H54 (cell line): Measurements from ENCODE around the gene MBD4.
"Not testable (repeated sequence)": the region's sequence is repeated elsewhere in the genome, so short reads cannot be mapped to it uniquely, and the experiment has no call there.

Source experiments
- DNase-seq: peaks from one replicate; pipeline ENCODE4 v3.0.0; 2011; ENCODE audit warnings: low spot score, mixed read lengths; ENCODE audit not compliant: insufficient read length
- FAIRE-seq: peaks from 3 replicates; lab custom pipeline; 2011; peaks lifted over from hg19 to GRCh38; lab: Jason Lieb, UNC
- POLR2A ChIP-seq: IDR thresholded peaks from 2 replicates; pipeline ENCODE4 v1.6.1; 2011; ENCODE audit warnings: low read depth, mild to moderate bottlenecking, low read length

The MBD4 gene

DNA sequence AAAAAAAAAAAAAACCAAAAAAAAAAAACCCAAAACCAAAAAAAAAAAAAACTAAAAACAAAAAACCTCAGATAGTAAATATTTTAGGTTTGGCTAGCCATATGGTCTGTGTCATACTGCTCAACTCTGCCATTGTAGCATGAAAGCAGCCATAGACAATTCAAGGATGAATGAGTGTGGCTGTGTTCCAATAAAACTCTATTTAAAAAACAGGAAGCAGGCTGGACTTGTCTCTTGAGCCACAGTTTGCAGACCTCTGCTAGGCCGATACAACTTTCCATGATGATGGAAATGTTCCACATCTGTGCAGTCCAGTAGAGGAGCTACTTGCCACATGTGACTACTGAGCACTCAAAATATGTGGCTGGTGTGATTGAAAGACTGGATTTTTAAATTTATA lies 22.4 kb downstream of the MBD4 start:
- DNase-seq (no peak), FAIRE-seq (no peak)
- no peak for TF ChIP-seq POLR2A

DNA sequence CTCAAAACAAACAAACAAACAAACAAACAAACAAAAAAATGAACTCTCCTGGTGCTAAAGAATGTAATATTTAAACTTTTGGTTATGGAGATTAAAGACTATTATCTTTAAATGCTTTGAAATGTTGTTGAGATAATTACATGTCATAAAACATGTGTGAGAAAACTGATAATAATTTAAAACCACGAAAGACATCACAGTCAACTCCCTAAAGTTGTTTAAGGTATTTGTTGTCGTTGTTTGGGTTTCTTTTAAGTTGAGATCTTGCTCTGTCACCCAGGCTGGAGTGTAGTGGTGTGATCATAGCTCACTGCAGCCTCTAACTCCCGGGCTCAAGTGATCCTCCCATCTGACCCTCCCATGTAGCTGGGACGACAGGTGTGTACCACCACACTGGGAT lies 23.3 kb downstream of the MBD4 start:
- DNase-seq (no peak), FAIRE-seq (no peak)
- no peak for TF ChIP-seq POLR2A

DNA sequence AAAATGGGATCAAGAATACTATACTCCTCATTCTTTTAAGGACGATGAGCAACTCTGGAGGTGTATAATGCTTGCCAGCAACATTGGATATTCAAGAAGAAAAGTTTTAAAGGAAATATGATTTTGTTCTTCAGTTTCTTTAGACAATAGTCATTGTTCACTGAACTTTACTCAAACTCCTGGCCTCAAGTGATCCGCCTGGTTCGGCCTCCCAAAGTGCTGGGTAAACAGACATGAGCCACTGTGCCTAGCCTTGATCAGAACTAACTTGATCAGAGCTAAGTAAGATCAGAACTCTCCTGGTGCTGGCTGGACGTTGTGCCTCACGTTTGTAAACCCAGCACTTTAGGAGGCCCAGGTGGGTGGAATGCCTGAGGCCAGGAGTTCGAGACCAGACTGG lies 23.9 kb downstream of the MBD4 start:
- no peak for FAIRE-seq
- no peak for TF ChIP-seq POLR2A

DNA sequence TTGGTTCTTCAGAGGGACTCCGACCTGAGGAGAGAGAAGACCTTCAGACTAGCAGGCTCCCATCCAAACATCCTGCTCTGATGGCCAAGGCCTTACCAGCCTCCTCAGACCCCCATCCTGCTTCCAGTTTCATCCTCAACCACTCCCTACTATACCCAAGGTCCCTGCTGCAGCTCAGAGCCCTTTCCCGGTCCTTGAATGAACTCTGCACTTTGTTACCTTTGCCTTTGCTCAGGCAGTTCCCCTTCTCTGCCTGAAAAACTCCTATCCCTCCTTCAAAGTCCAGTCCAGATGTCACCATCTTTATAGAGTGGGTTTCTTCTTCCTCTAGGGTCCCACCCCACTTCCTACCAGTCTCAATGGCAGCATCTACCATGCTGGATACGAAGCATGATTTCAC lies 24.4 kb downstream of the MBD4 start:
- DNase-seq, result no peak
- FAIRE-seq, result no peak
- no peak for TF ChIP-seq POLR2A

More for the DNA sequence above, 23.9 kb downstream of the MBD4 start:
- DNase-seq, result no peak

DNA sequence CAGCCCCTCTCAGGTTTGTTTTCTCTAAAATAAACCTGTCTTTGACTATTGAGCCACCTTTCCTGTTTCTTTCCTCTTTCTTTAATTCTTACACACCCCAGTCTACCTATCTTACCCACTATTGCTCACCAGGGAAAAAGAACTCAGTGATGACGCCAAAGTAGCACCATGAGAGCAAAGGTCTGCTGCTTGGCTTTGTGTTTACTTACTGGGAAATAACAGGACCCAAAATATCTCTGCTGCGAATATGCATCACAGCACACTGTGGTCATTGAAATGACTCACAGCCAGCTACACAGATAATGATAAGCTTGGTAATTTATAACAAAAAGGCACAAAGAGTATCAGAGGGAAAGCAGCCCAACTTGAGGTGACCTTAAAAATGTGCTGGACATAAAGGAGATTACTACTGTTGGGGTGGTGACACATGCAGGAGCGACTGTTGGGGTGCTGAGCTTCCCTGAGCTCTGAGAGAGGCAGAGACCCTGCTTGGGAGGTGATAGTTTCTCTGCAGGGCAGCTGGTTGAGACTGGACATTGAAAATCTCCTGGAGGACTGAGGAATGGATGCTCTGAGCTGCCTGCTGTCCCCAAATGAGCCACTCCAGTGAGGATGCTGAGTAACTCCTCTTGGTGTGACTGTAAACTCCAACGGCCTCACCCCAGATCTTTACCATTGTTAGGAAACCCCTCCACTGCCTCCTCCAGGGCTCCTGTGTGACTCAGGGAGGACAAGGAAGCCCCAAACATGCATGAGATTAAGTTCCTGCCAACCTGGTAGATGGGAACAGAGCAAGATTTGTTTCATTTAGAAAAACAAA lies 25.9 kb downstream of the MBD4 start:
- FAIRE-seq, result peak; percentile 61
- DNase-seq, result peak; percentile 72
- TF ChIP-seq POLR2A, result no peak

DNA sequence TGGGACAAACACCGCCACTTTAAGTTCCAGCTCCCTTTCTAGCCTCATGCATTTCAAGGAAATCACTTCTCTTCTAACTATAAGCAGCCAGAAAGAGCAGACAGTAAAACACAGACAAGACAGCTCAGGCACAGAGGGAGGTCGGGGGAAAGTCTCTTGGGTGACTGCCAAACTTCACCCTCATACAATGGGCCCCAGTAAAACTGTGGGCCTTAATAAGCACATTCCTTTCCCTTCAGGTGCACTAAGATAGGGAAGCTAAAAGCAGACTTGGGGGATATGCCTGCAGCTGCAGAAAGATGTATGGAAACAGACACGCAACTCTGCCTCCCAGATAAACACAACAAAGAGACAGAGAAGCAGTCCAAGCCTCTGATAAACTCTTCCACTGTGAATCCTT lies 26.5 kb downstream of the MBD4 start:
- not testable (repeated sequence) for FAIRE-seq, DNase-seq

DNA sequence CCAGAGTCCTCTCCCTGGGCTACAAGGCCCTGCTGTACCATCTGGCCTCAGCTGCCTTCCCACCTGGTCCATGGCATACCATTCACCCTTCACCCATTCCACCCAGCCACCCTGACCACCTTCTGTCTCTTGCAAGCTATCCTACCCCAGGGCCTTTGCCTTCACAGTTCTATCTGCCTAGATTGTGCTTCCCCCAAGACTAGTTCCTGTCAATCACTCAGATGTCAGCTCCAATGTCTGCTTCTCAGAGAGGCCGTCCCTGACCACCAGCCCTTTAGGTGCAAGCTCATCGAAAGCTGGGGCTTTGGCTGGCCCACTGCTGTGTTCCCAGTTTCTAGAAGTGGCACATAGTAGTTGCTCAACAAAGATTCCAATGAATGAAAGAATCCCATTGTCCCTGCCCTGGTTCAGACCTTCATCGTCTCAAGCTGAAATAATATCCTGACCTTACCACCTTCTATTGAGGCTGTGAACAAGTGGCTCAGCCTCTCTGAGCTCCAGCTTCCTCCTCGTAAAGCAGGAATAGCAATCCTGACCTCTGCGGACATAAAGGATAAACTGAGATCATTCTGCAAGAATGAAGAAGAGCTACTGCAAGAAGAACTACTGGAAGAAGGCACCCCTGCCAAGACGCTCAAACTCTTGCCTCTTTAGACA lies 27.1 kb downstream of the MBD4 start:
- no peak for TF ChIP-seq POLR2A
- no peak for DNase-seq
- FAIRE-seq, result no peak

DNA sequence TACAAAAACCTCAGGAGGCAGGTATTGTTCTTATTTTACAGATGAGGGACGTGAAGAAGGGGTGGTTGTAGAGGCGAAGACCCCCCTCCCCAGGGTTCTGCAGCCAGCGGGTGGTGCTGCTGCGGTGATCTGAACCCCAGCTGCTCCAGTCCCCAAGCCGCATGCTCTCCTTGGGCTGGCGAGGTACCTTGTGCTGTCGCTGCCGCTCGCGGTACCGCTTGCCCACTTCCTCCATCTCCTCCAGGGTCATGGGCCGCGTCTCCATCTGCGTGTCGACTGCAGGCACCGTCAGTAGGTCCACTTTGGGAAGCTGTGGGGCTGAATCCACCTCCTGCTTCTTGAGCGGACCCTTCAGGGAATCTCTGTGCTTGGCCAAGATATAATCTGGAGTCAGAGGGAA lies 28.8 kb downstream of the MBD4 start:
- no peak for TF ChIP-seq POLR2A
- no peak for DNase-seq
- no peak for FAIRE-seq

DNA sequence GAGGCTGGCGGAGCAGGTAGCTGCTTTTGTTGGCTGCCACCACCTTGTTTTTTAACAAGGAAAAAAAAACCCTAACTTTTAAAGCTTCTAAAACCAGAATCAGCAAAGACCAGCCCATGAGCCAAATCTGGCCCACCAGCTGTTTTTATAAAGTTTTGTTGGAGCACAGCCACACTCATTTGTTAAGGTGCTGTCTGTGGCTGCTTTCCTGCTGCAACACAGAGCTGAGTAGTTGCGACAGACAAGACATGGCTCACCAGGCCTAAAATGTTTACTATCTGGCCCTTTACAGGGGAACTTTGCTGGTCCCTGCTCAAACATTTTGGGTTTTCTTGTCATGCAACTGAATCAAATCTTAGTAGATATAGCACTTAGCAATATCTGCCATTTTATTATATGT lies 30.2 kb downstream of the MBD4 start:
- DNase-seq (no peak), FAIRE-seq (no peak)
- no peak for TF ChIP-seq POLR2A

DNA sequence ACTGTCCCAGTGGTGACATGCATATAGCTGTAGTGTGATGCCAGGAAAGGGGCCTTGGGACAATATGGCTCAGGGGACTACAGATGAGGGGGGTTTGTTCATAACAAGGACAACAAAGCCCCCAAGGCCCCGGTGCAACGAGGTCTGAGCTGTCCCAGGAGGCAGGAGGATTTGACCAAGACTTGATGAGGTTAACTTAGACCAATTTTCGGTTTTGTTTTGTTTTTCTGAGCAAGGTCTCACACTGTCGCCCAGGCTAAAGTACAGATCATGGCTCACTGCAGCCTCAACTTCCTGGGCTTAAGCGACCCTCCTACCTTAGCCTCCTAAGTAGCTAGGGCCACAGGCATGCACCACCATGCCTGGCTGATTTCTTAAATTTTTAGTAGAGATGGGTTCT lies 35.1 kb downstream of the MBD4 start:
- TF ChIP-seq POLR2A, result no peak
- no peak for DNase-seq
- no peak for FAIRE-seq

DNA sequence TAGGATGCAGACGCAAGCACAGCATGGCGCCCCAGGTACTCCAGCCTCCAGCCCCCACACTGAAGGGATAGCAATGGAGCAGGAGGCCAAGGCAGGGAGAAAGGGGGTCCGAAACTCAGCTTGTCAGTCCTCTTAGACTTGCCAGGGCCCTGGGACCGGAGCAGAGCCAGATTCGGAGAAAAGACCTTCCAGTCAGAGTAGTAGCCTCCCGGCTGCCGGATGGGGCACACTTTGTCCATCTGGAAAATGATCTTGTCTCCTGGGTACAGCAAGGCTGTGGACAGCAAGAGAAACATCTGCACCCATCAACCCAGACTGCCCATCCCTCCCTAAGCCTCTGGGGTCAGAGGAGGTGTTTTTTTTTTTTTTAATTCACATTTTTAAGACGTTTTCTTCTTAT lies 35.6 kb downstream of the MBD4 start:
- DNase-seq, result no peak
- FAIRE-seq, result no peak
- no peak for TF ChIP-seq POLR2A

DNA sequence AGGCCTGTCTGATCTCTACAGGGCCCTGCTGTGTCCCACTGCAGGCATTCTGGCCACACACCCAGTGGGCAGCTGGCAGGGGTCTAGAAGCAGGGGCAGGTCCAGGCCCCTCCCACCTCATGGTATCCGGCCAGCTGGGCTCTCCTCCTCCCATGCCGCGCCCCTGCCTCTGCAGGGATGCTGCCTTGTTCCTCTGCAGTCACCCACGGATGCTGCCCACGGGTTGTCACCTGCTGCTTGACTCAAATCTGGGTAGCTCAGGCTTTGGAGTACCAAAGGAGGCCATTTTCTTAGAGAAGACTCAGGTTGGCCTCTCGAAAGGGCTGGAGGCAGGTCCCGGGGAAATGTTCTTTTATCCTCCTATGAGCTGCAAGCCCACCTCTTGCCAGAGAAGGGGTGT lies 36.3 kb downstream of the MBD4 start:
- no peak for FAIRE-seq
- no peak for TF ChIP-seq POLR2A
- no peak for DNase-seq

DNA sequence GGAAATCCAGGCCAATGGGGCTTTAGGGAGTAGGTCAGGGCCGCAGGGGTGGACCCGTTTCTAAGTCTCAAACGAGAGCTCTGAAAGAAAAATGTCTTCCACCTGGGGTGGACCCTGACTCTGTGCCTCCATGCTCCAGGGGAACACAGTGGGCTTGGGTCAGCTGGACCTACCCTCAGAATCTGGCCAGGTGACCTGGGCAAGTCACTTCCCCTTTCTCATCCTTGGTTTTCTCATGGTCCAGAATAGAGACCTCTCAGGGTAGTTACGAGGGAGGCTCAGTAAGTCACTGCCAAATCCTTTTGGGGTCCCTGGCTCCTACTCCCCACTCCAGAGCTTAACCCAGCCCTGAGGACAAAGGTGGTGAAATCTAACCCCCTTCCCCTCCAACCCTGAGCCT lies 37.1 kb downstream of the MBD4 start:
- FAIRE-seq, result no peak
- TF ChIP-seq POLR2A, result no peak

DNA sequence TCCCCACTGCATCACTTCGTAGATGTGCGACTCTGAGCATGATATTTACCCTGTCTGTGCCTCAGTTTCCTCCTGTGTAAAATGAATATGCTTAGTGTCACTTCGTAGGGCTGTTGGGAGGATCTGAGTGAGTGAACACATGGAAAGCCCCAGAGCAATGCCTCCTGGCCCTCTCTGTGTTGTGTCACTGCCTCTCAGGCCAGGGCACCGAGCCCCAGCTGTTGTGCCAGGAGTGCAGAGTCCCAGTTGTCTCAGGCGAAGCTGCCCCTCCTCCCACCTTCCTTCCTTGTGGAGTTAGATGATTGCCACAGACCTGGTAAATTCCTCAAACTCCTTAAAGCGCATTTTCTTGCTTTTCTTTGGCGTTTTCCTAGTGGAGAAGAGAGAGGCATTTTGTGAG lies 37.5 kb downstream of the MBD4 start:
- no peak for TF ChIP-seq POLR2A
- DNase-seq, result no peak
- no peak for FAIRE-seq

More for the DNA sequence above, 37.1 kb downstream of the MBD4 start:
- no peak for DNase-seq

DNA sequence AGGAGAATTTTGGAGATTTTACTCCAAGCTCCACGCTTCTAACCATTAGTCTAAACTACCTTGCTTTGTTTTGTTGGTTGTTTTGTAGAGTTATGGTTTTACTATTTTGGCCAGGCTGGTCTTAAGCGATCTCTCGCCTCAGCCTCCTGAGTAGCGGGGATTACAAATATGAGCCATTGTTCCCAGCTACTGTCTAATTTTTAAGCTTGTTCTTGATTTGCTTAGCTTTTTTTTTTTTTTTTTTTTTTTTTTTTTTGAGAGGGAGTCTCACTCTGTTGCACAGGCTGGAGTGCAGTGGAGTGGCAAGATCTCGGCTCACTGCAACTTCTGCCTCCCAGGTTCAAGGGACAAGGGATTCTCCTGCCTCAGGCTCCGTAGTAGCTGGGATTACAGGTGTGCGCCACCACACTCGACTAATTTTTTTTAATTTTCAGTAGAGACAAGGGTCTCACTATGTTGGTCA lies 39.8 kb downstream of the MBD4 start:
- 0 out of 2 replicates have a peak, but pooled peaks have one; percentile 49 for TF ChIP-seq POLR2A
- DNase-seq, result no peak
- no peak for FAIRE-seq
